H54 (cell line): ENCODE results near the gene ACSBG1.

Experiments
- DNase-seq: peaks from one replicate; pipeline ENCODE4 v3.0.0; 2011; ENCODE audit warnings: low spot score, mixed read lengths; ENCODE audit not compliant: insufficient read length
- FAIRE-seq: peaks from 3 replicates; lab custom pipeline; 2011; peaks lifted over from hg19 to GRCh38; lab: Jason Lieb, UNC
- POLR2A ChIP-seq: IDR thresholded peaks from 2 replicates; pipeline ENCODE4 v1.6.1; 2011; ENCODE audit warnings: low read depth, mild to moderate bottlenecking, low read length

The ACSBG1 gene

GRCh38 chr15:78222745-78223395 is 11.5 kb downstream of the ACSBG1 start:
- DNase-seq = no peak
- no peak for TF ChIP-seq POLR2A
- FAIRE-seq = no peak

GRCh38 chr15:78220713-78221112 is 13.7 kb downstream of the ACSBG1 start:
- no peak for TF ChIP-seq POLR2A
- DNase-seq = no peak

GRCh38 chr15:78216276-78217104 is 17.9 kb downstream of the ACSBG1 start:
- no peak for FAIRE-seq
- DNase-seq = peak; percentile 32
- TF ChIP-seq POLR2A = no peak

More at GRCh38 chr15:78220713-78221112, 13.7 kb downstream of the ACSBG1 start:
- no peak for FAIRE-seq

- no peak for DNase-seq
- no peak for FAIRE-seq
- no peak for TF ChIP-seq POLR2A
Measured at GRCh38 chr15:78213956-78214355, 20.4 kb downstream of the ACSBG1 start.

- no peak for TF ChIP-seq POLR2A
- DNase-seq = no peak
- FAIRE-seq = no peak
Measured at GRCh38 chr15:78213425-78213750, 21.0 kb downstream of the ACSBG1 start.

GRCh38 chr15:78212546-78213424 is 21.6 kb downstream of the ACSBG1 start:
- DNase-seq (peak; percentile 84), FAIRE-seq (no peak)
- no peak for TF ChIP-seq POLR2A

GRCh38 chr15:78212008-78212407 is 22.4 kb downstream of the ACSBG1 start:
- no peak for TF ChIP-seq POLR2A
- FAIRE-seq (no peak), DNase-seq (no peak)

GRCh38 chr15:78211189-78211921 is 23.0 kb downstream of the ACSBG1 start:
- no peak for FAIRE-seq

GRCh38 chr15:78210349-78210717 is 24.0 kb downstream of the ACSBG1 start:
- no peak for TF ChIP-seq POLR2A
- FAIRE-seq (no peak), DNase-seq (no peak)

More at GRCh38 chr15:78211189-78211921, 23.0 kb downstream of the ACSBG1 start:
- TF ChIP-seq POLR2A = no peak
- no peak for DNase-seq

GRCh38 chr15:78209646-78210348 is 24.6 kb downstream of the ACSBG1 start:
- no peak for FAIRE-seq
- no peak for DNase-seq
- no peak for TF ChIP-seq POLR2A

GRCh38 chr15:78208887-78209645 is 25.3 kb downstream of the ACSBG1 start:
- TF ChIP-seq POLR2A = no peak
- DNase-seq (no peak), FAIRE-seq (no peak)

GRCh38 chr15:78208341-78208844 is 26.0 kb downstream of the ACSBG1 start:
- no peak for TF ChIP-seq POLR2A
- no peak for DNase-seq
- FAIRE-seq = no peak
